ENCODE measurements around the gene ZDHHC24. TPM values are rescaled to one million over a fixed set of nuclear protein-coding genes. Genes with fewer than 3 reads are reported as not detected.

Gene ZDHHC24
- polyA plus RNA-seq, 5 donors = 3.8 to 6.9 (median 5.7) TPM

DNA sequence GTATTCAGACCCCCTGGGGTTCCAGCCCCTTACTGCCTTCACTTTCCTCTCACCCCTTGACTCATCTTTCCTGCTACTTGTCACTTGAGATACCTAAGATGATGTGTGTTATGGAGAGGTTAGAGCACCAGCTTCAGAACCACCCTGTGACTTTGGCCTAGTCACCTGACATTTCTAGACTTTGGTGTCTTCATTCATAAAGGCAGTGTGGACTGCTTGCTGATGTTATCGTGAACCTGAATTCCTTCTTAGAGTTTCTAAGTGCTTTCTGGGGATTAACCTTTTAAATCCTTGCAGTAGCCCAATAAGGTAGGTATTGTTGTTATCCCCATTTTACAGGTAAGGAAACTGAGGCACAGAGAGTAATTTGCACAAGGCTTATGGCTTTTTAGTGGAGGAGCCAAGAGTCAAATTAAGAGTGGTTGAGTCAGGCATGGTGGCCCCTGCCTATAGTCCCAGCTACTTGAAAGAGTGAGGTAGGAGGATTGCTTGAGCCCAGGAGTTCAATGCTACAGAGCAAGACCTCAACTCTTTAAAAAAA is 40.5 kb downstream of the ZDHHC24 start:
- no peak for DNase-seq

DNA sequence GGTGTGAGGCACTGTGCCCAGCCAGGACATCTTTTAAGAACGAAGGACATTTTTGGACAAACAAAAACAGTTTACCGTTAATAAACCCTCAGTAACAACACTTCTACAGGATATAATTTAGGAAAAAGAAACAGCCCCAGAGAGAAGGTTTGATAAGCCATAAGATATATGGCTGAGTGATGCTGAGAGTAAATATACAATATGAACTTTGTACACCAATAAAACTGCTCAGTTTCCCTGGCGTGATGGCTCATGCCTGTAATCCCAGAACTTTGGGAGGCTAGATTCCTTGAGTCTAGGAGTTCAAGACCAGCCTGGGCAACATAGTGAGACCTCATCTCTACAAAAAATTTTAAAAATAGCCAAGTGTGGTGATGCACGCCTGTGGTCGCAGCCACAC is 47.3 kb downstream of the ZDHHC24 start:
- no peak for DNase-seq

DNA sequence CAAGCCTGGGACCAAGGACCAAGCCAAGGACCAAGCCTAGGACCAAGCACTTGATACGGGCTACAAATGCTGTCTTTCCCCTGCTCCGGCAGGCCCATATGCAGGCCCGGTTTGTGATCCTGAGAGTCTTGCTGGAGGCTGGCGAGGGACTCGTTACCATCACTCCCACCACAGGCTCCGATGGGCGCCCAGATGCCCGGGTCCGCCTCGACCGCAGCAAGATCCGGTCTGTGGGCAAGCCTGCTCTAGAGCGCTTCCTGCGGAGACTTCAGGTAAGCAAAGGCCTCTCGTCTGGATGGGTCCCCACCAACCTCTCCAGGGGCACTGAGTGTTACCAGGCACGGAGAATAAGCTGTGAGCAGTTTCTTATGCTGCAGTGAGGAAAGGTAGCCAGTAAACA is 48.6 kb downstream of the ZDHHC24 start:
- DNase-seq = no peak

DNA sequence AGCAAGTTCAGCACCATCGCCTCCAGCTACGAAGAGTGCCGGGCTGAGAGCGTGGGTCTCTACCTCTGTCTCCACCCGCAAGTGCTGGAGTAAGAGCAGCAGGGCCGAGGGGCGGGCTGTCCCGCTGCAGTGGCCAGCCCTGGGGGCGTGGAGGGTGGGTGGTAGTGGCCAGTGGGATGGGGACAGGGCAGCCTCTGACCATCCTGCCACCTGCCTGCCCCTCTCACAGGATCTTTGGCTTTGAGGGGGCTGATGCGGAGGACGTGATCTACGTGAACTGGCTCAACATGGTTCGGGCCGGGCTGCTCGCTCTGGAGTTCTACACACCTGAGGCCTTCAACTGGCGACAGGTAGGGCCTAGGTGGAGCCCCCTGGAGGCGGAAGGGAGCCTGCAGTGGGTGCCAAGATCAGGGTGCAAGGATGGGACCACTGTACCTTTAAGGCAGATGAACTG is 50.4 kb downstream of the ZDHHC24 start:
- DNase-seq = no peak

DNA sequence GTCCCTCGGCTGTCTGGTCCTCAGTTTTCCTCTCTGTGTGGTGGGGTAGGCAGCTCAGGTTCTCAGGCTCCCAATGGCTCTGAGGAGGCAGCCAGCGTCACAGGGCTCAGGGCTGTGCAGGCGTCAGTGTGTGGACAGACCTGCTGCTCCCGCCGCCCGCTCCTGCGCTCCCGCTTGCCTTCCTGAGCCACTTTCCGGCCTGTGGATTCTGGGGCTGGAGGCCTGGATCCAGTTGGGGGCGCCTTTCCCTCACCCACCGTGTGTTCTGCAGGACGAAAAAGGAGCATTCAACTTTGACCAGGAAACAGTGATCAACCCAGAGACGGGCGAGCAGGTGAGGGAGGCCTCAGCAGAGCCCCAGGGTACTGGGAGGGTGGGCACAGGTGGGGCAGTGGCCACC is 50.9 kb downstream of the ZDHHC24 start:
- DNase-seq = no peak

DNA sequence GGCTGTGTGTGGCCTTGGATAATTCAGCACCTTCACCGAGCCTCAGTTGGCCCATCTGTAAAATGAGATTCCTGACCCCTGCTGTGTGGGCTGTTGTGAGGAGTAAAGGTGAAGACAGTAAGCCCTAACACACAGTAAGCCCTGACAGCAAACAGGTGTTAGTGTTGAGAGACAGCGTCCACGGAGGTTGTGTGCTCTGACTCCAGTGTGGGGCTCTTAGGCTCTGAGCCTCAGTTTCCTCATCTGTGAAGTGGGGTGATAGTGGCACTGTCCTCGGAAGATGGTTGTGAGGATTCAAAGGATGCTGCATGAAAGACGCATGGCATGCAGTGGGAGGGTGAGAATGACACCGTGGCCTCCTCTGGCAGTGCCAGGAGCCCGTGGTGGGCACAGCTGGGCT is 51.4 kb downstream of the ZDHHC24 start:
- no peak for DNase-seq

DNA sequence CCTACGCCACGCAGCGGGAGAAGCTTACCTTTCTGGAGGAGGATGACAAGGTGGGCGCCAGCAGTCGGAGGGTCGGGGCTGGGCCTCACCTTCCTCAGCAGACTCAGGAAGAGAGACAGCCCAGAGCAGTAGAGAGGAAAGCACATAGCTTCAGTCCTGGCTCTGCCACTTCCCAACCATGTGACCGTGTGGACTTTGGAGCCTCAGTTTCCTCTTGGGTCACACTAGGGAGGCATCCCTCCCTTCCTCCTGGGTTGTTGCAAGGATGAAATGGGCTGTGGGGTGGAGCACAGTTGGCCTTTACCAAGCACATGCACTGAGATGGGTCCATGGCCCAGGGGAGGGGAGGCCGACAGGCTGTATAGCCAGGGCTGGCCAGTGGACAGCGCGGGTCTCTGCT is 52.7 kb downstream of the ZDHHC24 start:
- DNase-seq = no peak

DNA sequence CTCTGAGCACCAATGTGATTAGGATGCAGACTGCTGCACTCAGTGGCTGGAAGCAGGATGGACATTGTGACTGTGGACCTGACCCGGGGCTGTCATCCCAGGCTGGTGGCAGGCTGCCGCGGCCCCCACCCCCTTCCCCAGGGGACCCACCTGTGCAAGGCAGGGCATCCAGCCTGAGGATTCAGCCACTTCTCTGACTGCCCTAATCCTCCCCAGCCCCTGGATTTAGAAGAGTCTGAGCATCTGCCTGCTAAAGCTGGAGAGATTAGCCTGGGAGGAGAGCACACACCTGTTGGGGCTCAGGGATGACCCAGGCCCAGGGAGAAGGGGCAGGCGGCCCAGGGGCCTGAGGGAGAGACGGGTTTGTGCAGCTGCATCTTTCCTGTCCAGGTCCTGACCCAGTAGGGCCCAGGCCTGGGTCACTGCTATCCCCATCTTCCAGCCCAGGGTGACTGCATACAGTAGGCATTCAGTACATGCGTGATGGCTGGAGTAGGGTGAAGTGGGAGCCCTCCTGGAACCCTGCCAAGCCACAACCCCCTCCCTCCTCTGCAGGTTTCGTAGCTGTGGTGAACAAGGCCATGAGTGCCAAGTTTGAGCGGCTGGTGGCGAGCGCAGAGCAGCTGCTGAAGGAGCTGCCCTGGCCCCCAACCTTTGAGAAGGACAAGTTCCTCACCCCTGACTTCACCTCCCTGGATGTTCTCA is 53.5 kb downstream of the ZDHHC24 start:
- DNase-seq = no peak

DNA sequence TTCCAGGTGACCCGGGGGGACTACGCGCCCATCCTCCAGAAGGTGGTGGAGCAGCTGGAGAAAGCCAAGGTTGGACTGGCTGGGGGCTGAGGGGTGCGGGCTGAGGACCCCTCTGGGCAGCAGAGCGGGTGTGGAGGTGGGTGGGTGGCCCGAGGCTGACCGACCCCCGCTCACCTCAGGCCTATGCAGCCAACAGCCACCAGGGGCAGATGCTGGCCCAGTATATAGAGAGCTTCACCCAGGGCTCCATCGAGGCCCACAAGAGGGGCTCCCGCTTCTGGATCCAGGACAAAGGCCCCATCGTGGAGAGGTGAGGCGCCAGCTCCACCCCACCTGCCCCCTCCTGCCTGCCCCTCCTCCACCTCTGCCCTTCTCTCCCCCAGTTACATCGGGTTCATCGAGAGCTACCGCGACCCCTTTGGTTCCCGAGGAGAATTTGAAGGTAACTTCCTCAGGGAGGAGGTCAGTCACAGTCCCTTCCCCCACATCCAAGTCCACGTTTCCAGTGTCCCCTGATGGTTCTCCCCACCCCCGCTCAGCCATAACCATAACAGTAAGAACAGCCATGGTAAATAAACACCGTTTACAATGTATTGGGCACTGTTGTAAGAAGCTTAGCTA is 54.4 kb downstream of the ZDHHC24 start:
- DNase-seq = no peak

DNA sequence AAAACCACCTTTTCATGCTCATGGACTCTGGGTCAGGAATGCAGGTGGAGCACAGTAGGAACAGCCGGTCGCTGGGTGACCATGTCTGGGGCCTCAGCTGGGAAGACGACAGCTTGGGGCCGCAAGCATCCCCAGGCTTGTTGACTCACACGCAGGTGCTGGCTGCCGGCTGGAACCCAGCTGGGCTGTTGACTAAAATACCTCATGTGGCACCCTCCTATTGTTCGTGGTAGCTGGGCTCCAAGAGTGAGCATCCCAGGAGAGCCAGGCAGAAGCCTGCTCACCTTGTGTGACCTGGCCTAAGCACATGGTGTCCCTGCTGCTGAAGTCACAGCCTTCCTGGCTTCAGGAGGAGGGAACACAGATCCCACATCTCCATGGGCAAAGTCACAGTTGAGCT is 56.2 kb downstream of the ZDHHC24 start:
- no peak for DNase-seq

DNA sequence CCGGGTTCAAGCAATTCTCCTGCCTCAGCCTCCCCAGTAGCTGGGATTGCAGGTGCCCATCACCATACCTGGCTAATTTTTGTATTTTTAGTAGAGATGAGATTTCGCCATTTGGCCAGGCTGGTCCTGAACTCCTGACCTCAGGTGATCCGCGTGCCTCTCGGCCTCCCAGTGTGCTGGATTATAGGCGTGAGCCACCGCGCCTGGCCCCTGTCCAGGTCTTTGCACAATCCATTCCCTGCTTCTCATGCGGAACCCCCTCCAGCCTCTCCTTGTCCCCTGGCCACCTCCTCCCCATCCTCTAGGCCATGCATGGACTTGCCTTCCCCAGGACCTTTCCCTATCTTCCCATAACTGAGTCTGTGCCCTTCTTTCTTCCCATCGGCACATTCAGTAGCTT is 56.9 kb downstream of the ZDHHC24 start:
- DNase-seq = no peak

DNA sequence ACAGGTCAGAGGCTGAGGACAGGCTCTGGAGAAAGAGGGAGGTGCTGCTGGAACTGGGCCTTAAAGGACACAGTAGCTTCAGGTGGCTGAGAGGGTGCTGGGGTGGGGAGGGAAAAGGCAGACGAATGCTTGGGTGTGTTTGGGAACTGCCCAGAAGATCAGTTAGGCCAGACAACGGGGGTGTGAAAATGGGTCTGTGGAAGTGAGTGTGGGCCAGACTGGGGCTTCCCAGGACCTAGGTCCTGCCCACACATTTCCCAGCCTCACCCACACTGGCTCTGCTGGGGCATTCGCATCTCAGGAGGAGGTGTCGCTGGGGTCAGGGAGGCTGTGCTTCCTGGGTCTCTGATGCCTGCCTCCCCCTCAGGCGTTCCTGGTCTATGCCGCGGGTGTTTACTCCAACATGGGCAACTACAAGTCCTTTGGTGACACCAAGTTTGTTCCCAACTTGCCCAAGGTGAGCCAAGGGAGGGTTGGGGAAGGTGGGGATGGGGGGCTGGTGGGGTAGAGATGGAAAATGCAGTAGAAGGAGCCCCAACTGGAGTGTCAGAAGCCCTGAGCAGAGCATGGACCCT is 61.0 kb downstream of the ZDHHC24 start:
- DNase-seq = no peak

DNA sequence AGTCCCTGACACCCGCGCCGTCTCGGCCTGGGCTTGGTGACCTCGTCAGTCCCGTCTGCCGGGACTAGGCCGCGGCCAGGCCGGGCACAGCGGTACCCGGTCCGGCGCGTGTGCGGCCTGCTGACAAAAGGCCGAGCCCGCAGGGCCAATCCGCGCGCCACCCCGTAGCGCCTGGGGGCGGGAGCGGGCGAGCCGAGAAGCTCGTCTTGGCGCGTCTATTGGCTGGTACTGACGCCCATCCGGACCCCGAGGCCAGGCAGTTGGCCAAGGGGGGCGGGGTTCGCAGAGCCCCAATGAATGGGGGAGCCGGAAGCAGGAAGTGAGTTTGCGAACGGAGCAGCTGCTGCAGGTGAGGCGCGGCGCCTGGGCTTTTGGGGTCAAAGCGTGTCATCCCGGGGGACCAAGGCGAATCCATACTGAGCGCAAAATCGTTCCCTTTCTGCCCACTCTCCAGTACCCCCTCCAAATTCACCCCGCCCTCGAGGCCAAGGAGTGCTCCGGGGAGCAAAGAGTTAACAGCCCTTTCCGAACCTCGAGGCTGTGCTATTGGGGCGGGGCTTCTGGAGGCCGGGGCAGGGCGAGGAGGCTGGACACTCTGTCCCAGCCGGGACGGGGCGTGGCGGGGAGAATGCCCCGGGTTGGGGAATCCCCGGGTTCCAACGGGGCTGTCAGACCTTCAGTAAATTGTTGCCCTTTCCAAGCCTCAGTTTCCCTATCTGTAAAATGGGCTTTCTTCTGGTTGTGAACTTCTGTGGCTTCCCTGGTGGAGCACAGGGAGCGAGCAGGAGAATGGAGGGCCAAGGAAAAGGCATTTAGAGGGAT is 65.5 kb downstream of the ZDHHC24 start, which contains the start of gene DPP3:
Gene DPP3 (plus strand): TSS at position 318 of the 822 bp plus-strand sequence. CDS start 1,767 bp downstream, outside the sequence.
- peak; percentile 96 for DNase-seq

DNA sequence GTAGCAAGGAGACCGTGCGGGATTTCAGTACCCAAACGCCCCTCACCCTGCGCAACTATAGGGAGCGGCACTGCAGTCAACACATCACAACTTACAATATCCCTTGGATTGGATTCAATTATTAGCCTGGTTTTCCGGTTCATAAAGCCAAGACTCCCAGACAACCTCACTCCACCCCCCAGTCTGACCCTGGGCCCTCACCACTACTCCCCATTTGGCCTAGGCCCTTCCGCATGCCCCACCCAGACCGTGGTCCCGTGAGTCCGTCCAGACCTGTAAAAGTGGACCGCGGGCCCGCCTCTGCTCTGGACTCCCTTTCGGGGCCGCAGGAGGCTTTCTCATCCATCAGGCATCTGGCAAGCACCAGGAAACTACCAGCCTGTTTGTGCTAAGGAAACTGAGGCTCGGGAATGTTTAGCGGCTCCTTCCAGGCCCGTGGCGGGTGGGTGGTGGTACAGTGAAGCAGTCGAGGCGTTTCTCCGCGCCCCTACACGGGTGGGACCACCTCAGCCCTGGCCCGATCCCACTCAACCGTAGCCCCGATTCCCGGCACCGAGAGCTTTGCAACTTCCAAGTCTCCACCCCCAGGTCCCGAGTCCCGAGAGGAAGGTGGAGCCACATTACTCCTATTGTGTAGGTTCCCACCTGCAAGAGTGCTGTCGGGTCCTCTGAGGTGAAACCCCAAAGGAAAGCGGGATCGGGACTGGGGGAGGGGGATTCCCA is 66.3 kb downstream of the ZDHHC24 start:
- DNase-seq = peak; percentile 23 to 27

DNA sequence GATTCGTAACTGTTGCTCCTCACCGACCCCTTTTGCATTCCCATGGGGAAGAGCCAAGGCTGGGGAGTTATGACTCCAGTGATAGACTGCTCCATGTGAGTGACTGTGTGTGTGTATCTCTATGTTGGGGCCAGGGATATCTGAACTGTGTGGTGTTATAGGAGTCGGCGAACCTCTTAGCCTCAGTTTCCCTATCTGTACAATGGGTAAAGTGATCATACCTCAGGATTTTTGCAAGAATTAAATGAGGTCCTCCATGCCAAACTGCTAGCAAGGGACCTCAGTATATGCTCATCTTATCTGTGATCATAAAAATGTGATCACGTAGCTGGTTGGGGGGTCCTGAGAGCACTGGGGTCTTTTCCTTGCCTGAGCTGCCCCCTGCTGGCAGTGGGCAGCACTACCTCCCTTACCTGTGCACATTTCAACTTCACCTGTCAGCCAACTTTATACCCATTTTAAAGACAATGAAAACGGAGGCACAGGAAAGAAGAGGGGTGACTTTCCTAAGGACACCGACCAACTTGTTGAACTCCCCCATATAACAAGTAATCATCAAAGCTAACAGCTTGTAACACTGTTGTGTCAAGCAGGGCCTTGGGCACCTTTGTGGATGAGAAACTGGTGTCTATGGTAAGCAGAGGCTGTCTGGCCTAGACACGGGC is 67.0 kb downstream of the ZDHHC24 start:
- DNase-seq = peak in 1 of 2 donors; percentile 14

DNA sequence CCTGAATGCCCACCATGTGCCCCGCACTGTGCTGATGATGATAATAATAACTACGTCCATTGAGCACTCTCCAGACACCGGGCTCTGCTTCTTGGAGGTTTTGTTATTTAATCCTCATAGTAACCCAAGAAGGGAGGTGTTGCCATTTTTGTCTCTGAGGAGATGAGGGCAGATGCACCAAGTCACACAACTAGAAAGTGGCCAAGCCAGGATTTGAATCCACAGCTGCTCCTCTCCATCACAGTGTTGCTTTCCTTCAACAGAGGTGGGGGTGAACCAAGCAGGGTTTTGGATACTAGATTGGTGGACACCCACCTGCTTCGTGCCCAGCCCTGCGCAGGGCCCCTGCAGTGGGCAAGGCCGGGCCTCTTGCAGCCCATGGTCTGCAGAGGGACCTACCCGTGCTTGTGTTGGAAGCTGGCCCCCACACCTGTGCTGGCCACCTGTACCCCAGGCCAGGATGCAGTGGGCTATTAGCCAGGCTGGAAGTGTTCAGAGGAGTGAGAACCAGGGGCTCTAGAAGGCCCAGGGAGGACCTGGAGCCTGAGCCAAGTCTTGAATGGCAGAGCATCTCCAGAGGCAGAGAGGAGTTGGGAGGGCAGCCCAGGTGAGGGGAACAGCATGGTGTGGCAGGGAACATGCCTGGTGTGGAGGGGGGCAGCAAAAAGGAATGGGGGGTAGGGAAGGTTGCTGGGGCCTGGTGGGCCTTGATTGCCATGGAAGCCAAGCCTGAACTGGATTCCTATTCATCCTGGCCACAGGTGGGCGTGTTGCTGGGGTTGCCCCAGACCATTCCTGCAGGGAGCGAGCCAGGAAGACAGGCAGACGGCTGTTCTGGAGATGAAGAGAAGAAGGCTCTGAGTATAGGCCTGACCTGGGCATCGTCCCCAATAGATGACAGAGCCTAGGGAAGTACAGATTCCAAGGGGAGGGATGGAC is 68.3 kb downstream of the ZDHHC24 start:
- DNase-seq = no peak

DNA sequence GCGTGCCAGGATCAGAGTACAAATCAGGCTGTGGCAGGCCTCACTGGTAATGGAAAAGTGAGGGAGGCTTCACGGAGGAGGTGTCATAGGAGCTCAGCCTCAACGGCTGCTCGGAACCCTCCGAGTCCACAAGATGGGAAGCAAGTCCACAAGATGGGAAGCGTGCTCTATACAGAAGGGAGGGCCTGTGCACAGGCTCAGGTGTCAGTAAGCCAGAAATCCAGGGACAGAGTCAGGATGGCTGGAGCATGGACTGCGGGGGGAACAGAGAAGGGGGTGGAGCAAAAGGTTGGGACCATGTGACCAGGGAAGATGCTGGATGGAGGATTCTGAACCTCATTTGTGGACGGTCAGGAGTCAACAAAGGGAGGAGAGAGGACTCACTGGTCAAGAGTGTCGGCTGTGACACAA is 69.0 kb downstream of the ZDHHC24 start:
- no peak for DNase-seq

DNA sequence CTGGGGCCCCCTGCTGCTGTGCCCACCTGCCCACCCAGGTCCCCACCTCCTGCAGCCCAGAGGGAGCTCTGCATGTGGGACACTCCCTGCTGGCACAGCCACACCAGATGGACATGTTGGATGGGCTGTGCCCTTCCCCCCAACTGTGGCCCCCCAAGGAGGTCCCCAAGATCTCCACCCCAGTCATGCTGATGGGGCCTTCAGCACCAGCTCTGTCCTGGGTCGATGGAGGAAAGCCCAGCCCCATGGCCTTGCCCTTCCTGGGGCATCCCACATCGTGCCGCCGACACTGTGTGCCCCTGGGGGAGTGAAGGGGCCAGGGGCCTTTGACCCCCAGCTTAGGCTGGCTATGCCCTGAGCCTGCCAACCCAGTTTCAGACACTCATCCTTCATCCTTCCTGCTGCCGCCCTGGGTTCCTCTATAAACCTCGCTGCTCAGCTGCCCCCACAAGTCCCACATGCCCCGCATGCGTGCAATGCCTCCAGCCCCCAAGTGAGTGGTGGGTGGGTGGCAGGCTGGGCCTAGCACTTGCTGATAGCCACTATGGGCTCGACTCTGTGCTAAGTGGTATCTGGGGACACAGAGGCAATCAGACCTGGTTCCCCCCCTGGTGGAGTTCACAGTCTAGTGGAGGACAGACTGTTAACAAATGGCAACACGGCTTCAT is 69.5 kb downstream of the ZDHHC24 start:
- DNase-seq = no peak
